ENCODE data around the gene MVB12B. TPM values are rescaled to one million over a fixed set of nuclear protein-coding genes. Genes with fewer than 3 reads are reported as not detected.

The MVB12B gene
- total RNA-seq, 2 experiments from 2014 or later = 14.3 to 15.3 TPM

- Histone ChIP-seq H3K27ac (ENCODE audit: low read depth in 1 of 2, low read length in 2 of 2) (no peak overlapping the region), H3K4me3 (ENCODE audit: low read length) (no peak overlapping the region), H3K9me3 (ENCODE audit: control insufficient read depth in 1 of 2, insufficient read depth in 1 of 2, low read length in 2 of 2) (no peaks in the 10 kb centered on the region), H3K36me3 (ENCODE audit: insufficient read depth, low read length) (no peaks in the 10 kb centered on the region), H3K4me1 (ENCODE audit: insufficient read depth, low read length) (peaks cover 5% of the 10 kb centered on the region), H3K27me3 (ENCODE audit: control insufficient read depth in 1 of 2, insufficient read depth in 2 of 2, low read length in 2 of 2) (no peaks in the 10 kb centered on the region)
- Mint-ChIP-seq H3K9me3 (no peaks in the 10 kb centered on the region), H3K36me3 (ENCODE audit: low read depth) (peaks cover 4% of the 10 kb centered on the region), H3K27me3 (no peaks in the 10 kb centered on the region), H3K4me3 (no peak overlapping the region), H3K4me1 (ENCODE audit: low read depth) (peaks cover 22% of the 10 kb centered on the region), H3K27ac (no peak overlapping the region)
- POLR2A ChIA-PET = no interaction called here
- TF ChIP-seq, protein P1, sequence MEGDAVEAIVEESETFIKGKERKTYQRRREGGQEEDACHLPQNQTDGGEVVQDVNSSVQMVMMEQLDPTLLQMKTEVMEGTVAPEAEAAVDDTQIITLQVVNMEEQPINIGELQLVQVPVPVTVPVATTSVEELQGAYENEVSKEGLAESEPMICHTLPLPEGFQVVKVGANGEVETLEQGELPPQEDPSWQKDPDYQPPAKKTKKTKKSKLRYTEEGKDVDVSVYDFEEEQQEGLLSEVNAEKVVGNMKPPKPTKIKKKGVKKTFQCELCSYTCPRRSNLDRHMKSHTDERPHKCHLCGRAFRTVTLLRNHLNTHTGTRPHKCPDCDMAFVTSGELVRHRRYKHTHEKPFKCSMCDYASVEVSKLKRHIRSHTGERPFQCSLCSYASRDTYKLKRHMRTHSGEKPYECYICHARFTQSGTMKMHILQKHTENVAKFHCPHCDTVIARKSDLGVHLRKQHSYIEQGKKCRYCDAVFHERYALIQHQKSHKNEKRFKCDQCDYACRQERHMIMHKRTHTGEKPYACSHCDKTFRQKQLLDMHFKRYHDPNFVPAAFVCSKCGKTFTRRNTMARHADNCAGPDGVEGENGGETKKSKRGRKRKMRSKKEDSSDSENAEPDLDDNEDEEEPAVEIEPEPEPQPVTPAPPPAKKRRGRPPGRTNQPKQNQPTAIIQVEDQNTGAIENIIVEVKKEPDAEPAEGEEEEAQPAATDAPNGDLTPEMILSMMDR (IDR thresholded peaks at IDR 0.05) = no peak
- no peak for ATAC-seq (ENCODE audit: poor library complexity)
- intact Hi-C loops (cut with DNase I, micrococcal nuclease) = no loop called here
- CTCF ChIA-PET = no interaction called here
- no peak for DNase-seq
Measured at GRCh38 chr9:126374366-126374781, 47.7 kb downstream of the MVB12B start.

GRCh38 chr9:126375386-126375785 lies 48.8 kb downstream of the MVB12B start:
- ChIA-PET POLR2A (no interaction called here), CTCF (no interaction called here)
- no peak overlapping the region for H3K27ac Mint-ChIP-seq
- no peak for DNase-seq
- Histone ChIP-seq H3K27ac (ENCODE audit: low read depth in 1 of 2, low read length in 2 of 2) (no peak overlapping the region), H3K36me3 (ENCODE audit: insufficient read depth, low read length) (no peaks in the 10 kb centered on the region), H3K4me1 (ENCODE audit: insufficient read depth, low read length) (peaks cover 5% of the 10 kb centered on the region), H3K27me3 (ENCODE audit: control insufficient read depth in 1 of 2, insufficient read depth in 2 of 2, low read length in 2 of 2) (no peaks in the 10 kb centered on the region), H3K4me3 (ENCODE audit: low read length) (no peak overlapping the region), H3K9me3 (ENCODE audit: control insufficient read depth in 1 of 2, insufficient read depth in 1 of 2, low read length in 2 of 2) (no peaks in the 10 kb centered on the region)
- no peaks in the 10 kb centered on the region for H3K27me3 Mint-ChIP-seq
- H3K4me3 Mint-ChIP-seq = no peak overlapping the region
- H3K4me1 Mint-ChIP-seq (ENCODE audit: low read depth) = peaks cover 22% of the 10 kb centered on the region
- intact Hi-C loops (cut with DNase I, micrococcal nuclease) = no loop called here
- H3K9me3 Mint-ChIP-seq = no peaks in the 10 kb centered on the region
- TF ChIP-seq, protein P1 (IDR thresholded peaks at IDR 0.05) = no peak
- peak; percentile 39 for ATAC-seq (ENCODE audit: poor library complexity)
- peaks cover 4% of the 10 kb centered on the region for H3K36me3 Mint-ChIP-seq (ENCODE audit: low read depth)

- Histone ChIP-seq H3K4me3 (ENCODE audit: low read length) (no peak overlapping the region), H3K4me1 (ENCODE audit: insufficient read depth, low read length) (peaks cover 5% of the 10 kb centered on the region), H3K9me3 (ENCODE audit: control insufficient read depth in 1 of 2, insufficient read depth in 1 of 2, low read length in 2 of 2) (no peaks in the 10 kb centered on the region), H3K27ac (ENCODE audit: low read depth in 1 of 2, low read length in 2 of 2) (no peak overlapping the region), H3K27me3 (ENCODE audit: control insufficient read depth in 1 of 2, insufficient read depth in 2 of 2, low read length in 2 of 2) (no peaks in the 10 kb centered on the region), H3K36me3 (ENCODE audit: insufficient read depth, low read length) (no peaks in the 10 kb centered on the region)
- Mint-ChIP-seq H3K9me3 (no peaks in the 10 kb centered on the region), H3K4me3 (no peak overlapping the region), H3K36me3 (ENCODE audit: low read depth) (peaks cover 10% of the 10 kb centered on the region), H3K4me1 (ENCODE audit: low read depth) (peaks cover 22% of the 10 kb centered on the region), H3K27ac (no peak overlapping the region), H3K27me3 (no peaks in the 10 kb centered on the region)
- ATAC-seq (ENCODE audit: poor library complexity) (no peak), DNase-seq (no peak)
- TF ChIP-seq, protein P1 (IDR thresholded peaks at IDR 0.05) = no peak
- ChIA-PET POLR2A (no interaction called here), CTCF (no interaction called here)
- intact Hi-C loops (cut with DNase I, micrococcal nuclease) = no loop called here
Measured at GRCh38 chr9:126376311-126377175, 49.9 kb downstream of the MVB12B start.

Data from CD4-positive, alpha-beta T cell (primary cell).